ENCODE measurements around the gene LST1. TPM values are rescaled to one million over a fixed set of nuclear protein-coding genes. Genes with fewer than 3 reads are reported as not detected.

Gene LST1
- total RNA-seq, 1 experiment from 2014 or later: 0.66 TPM

DNA sequence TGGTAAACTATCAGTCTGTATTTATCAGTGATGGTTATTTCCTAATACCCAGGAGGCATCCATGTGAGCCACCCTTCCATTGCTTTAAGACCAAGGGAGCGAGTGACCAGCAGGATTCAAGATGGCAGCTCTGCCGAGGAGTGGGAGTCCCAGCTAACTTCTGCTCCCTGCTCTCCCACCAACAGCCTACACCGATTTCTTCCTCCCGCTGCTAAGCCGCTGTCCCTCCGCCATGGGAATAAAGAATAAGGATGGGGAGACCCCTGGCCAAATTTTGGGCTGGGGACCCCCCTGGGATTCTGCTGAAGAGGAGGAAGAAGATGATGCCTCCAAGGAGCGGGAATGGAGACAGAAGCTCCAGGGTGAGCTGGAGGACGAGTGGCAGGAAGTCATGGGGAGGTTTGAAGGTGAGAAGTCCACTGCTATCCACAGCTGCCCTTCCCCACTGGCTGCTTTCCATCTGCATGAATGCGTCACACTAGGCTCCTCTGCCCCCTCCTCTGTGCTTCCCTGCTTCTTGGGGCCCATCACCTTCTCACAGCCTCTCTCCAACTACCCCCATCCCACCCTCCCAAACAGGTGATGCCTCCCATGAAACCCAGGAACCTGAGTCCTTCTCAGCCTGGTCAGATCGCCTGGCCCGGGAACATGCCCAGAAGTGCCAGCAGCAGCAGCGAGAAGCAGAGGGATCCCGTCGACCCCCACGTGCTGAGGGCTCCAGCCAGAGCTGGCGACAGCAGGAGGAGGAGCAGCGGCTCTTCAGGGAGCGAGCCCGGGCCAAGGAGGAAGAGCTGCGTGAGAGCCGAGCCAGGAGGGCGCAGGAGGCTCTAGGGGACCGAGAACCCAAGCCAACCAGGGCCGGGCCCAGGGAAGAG is 28.4 kb upstream of the LST1 start:
- CTCF ChIA-PET: interaction anchor here (0.7 to 2.1 kb wide), 5 partner anchors 11 to 79 kb away, joined by 3 to 7 read pairs (median 4); partner anchors contain the start of genes ATP6V1G2 and LST1
- H3K36me3 Mint-ChIP-seq: peaks cover 17% of the 10 kb centered on the region
- H3K27ac Mint-ChIP-seq: no peak overlapping the region
- H3K27me3 Mint-ChIP-seq (ENCODE audit: low read depth): no peaks in the 10 kb centered on the region
- no peak overlapping the region for H3K4me3 Mint-ChIP-seq
- TF ChIP-seq, protein P1, sequence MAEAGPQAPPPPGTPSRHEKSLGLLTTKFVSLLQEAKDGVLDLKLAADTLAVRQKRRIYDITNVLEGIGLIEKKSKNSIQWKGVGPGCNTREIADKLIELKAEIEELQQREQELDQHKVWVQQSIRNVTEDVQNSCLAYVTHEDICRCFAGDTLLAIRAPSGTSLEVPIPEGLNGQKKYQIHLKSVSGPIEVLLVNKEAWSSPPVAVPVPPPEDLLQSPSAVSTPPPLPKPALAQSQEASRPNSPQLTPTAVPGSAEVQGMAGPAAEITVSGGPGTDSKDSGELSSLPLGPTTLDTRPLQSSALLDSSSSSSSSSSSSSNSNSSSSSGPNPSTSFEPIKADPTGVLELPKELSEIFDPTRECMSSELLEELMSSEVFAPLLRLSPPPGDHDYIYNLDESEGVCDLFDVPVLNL (CRISPR knock-in tag; IDR thresholded peaks at IDR 0.05; ENCODE audit: borderline replicate concordance, low read depth): no peak
- TF ChIP-seq, protein P2, sequence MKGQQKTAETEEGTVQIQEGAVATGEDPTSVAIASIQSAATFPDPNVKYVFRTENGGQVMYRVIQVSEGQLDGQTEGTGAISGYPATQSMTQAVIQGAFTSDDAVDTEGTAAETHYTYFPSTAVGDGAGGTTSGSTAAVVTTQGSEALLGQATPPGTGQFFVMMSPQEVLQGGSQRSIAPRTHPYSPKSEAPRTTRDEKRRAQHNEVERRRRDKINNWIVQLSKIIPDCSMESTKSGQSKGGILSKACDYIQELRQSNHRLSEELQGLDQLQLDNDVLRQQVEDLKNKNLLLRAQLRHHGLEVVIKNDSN (CRISPR knock-in tag; IDR thresholded peaks at IDR 0.05): no peak
- TF ChIP-seq SMAD3 (CRISPR knock-in tag; IDR thresholded peaks at IDR 0.05; ENCODE audit: borderline replicate concordance) (no peak), ZBTB21 (CRISPR knock-in tag; IDR thresholded peaks at IDR 0.05; ENCODE audit: borderline replicate concordance) (no peak), NR3C1 (CRISPR knock-in tag; conservative IDR thresholded peaks at IDR 0.05; ENCODE audit: low read depth) (no peak), TEAD4 (CRISPR knock-in tag; IDR thresholded peaks at IDR 0.05) (no peak), JAZF1 (CRISPR knock-in tag; IDR thresholded peaks at IDR 0.05) (no peak), ZNF263 (CRISPR knock-in tag; IDR thresholded peaks at IDR 0.05; ENCODE audit: low read depth) (no peak), GTF2I (CRISPR knock-in tag; conservative IDR thresholded peaks at IDR 0.05) (no peak), ZNF138 (CRISPR knock-in tag; conservative IDR thresholded peaks at IDR 0.05) (no peak)
- TF ChIP-seq, protein P3, sequence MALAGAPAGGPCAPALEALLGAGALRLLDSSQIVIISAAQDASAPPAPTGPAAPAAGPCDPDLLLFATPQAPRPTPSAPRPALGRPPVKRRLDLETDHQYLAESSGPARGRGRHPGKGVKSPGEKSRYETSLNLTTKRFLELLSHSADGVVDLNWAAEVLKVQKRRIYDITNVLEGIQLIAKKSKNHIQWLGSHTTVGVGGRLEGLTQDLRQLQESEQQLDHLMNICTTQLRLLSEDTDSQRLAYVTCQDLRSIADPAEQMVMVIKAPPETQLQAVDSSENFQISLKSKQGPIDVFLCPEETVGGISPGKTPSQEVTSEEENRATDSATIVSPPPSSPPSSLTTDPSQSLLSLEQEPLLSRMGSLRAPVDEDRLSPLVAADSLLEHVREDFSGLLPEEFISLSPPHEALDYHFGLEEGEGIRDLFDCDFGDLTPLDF (CRISPR knock-in tag; IDR thresholded peaks at IDR 0.05): no peak
- TF ChIP-seq, protein P4, sequence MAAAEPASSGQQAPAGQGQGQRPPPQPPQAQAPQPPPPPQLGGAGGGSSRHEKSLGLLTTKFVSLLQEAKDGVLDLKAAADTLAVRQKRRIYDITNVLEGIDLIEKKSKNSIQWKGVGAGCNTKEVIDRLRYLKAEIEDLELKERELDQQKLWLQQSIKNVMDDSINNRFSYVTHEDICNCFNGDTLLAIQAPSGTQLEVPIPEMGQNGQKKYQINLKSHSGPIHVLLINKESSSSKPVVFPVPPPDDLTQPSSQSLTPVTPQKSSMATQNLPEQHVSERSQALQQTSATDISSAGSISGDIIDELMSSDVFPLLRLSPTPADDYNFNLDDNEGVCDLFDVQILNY (CRISPR knock-in tag; IDR thresholded peaks at IDR 0.05): no peak
- TF ChIP-seq, protein P5, sequence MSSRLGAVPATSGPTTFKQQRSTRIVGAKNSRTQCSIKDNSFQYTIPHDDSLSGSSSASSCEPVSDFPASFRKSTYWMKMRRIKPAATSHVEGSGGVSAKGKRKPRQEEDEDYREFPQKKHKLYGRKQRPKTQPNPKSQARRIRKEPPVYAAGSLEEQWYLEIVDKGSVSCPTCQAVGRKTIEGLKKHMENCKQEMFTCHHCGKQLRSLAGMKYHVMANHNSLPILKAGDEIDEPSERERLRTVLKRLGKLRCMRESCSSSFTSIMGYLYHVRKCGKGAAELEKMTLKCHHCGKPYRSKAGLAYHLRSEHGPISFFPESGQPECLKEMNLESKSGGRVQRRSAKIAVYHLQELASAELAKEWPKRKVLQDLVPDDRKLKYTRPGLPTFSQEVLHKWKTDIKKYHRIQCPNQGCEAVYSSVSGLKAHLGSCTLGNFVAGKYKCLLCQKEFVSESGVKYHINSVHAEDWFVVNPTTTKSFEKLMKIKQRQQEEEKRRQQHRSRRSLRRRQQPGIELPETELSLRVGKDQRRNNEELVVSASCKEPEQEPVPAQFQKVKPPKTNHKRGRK (CRISPR knock-in tag; IDR thresholded peaks at IDR 0.05; ENCODE audit: borderline replicate concordance): no peak
- TF ChIP-seq, protein P6, sequence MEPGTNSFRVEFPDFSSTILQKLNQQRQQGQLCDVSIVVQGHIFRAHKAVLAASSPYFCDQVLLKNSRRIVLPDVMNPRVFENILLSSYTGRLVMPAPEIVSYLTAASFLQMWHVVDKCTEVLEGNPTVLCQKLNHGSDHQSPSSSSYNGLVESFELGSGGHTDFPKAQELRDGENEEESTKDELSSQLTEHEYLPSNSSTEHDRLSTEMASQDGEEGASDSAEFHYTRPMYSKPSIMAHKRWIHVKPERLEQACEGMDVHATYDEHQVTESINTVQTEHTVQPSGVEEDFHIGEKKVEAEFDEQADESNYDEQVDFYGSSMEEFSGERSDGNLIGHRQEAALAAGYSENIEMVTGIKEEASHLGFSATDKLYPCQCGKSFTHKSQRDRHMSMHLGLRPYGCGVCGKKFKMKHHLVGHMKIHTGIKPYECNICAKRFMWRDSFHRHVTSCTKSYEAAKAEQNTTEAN (CRISPR knock-in tag; IDR thresholded peaks at IDR 0.05): no peak
- TF ChIP-seq, protein P7, sequence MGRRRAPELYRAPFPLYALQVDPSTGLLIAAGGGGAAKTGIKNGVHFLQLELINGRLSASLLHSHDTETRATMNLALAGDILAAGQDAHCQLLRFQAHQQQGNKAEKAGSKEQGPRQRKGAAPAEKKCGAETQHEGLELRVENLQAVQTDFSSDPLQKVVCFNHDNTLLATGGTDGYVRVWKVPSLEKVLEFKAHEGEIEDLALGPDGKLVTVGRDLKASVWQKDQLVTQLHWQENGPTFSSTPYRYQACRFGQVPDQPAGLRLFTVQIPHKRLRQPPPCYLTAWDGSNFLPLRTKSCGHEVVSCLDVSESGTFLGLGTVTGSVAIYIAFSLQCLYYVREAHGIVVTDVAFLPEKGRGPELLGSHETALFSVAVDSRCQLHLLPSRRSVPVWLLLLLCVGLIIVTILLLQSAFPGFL (CRISPR knock-in tag; IDR thresholded peaks at IDR 0.05; ENCODE audit: borderline replicate concordance): no peak
- POLR2A ChIA-PET: interaction anchor here (1.3 kb wide), 1 partner anchor 23 kb away, joined by 3 read pairs; no protein-coding TSS in a partner anchor
- ATAC-seq: no peak
- H3K9me3 Mint-ChIP-seq: no peaks in the 10 kb centered on the region
- H3K4me1 Mint-ChIP-seq: peaks cover 9% of the 10 kb centered on the region
- DNase-seq (ENCODE audit: low spot score): no peak

All from WTC11 (cell line).